ENCODE measurements around the gene PREB.
"Not testable (repeated sequence)": the region's sequence is repeated elsewhere in the genome, so short reads cannot be mapped to it uniquely, and the experiment has no call there.

Gene PREB

DNA sequence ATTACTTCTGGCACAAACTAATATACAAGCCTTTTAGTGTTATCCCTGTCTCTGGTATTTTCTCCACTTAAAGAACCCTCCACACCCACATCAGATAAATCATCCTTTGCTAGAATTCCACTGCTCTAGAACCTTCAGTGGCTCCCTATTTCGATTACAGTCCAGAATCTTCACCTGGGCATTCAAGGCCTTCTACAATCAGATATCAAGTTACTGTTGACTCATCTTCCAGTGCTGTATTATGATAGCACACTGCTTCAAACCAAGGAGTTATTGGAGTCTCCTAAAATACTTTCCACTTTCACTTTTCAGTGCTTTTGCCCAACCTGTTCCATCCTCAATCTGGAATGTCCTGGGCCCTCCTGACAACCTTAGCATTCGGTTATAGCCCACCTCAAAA, 18.9 kb downstream of the PREB start:
- H3K4me3 ChIP-seq = no peak overlapping the region

DNA sequence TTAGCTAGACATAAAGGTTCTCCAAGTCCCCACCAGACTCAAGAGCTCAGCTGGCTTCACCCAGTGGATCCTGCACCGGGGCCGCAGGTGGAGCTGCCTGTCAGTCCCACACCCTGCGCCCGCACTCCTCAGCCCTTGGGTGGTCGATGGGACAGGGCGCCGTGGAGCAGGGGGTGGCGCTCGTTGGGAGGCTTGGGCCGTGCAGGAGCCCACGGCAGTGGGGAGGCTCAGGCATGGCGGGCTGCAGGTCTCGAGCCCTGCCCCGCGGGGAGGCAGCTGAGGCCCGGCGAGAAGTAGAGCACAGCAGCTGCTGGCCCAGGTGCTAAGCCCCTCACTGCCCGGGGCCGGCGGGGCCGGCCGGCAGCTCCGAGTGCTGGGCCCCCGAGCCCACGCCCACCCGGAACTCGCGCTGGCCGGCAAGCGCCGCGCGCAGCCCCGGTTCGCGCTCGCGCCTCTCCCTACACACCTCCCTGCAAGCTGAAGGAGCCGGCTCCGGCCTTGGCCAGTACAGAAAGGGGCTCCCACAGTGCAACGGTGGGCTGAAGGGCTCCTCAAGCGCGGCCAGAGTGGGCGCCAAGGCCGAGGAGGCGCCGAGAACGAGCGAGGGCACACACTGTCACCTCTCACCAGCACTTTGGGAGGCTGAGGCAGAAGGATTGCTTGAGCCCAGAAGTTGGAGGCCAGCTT, 22.9 kb downstream of the PREB start:
- not testable (repeated sequence) for H3K4me3 ChIP-seq, H3K27ac ChIP-seq, H3K4me2 ChIP-seq, H3K9me3 ChIP-seq, H3K4me1 ChIP-seq, H3K36me3 ChIP-seq, H3K9ac ChIP-seq, H3K27me3 ChIP-seq, H4K20me1 ChIP-seq

More for the DNA sequence above, 18.9 kb downstream of the PREB start:
- TF ChIP-seq Cebpa-rat (IDR thresholded peaks at IDR 0.05) = no peak
- H3K27me3 ChIP-seq = peaks cover 37% of the 10 kb centered on the region
- H4K20me1 ChIP-seq = no peaks in the 10 kb centered on the region
- no peaks in the 10 kb centered on the region for H3K36me3 ChIP-seq
- H3K4me2 ChIP-seq = no peak overlapping the region
- no peak overlapping the region for H3K9ac ChIP-seq
- no peaks in the 10 kb centered on the region for H3K9me3 ChIP-seq
- H3K27ac ChIP-seq = no peak overlapping the region
- 0 out of 2 replicates have a peak, but pooled peaks cover 12% of the 10 kb centered on the region for H3K4me1 ChIP-seq

DNA sequence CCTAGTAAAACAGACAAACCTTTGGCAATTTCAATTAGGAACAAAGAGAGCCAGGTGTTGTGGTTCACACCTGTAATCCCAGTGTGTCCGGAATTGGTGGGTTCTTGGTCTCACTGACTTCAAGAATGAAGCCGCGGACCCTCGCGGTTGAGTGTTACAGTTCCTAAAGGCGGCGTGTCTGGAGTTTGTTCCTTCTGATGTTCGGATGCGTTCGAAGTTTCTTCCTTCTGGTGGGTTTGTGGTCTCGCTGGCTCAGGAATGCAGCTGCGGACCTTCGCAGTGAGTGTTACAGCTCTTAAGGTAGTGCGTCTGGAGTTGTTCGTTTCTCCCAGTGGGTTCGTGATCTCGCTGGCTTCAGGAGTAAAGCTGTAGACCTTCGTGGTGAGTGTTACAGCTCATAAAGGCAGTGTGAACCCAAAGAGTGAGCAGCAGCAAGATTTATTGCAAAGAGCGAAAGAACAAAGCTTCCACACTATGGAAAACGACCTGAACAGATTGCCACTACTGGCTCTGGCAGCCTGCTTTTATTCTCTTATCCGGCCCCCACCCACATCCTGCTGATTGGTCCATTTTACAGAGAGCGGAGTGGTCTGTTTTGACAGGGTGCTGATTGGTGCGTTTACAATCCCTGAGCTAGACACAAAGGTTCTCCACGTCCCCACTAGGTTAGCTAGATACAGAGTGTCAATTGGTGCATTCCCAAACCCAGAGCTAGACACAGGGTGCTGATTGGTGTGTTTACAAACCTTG, 23.7 kb downstream of the PREB start:
- not testable (repeated sequence) for H3K9ac ChIP-seq, H3K4me3 ChIP-seq, H4K20me1 ChIP-seq, H3K36me3 ChIP-seq, H3K27me3 ChIP-seq, H3K27ac ChIP-seq, H3K4me1 ChIP-seq, H3K4me2 ChIP-seq, H3K9me3 ChIP-seq

DNA sequence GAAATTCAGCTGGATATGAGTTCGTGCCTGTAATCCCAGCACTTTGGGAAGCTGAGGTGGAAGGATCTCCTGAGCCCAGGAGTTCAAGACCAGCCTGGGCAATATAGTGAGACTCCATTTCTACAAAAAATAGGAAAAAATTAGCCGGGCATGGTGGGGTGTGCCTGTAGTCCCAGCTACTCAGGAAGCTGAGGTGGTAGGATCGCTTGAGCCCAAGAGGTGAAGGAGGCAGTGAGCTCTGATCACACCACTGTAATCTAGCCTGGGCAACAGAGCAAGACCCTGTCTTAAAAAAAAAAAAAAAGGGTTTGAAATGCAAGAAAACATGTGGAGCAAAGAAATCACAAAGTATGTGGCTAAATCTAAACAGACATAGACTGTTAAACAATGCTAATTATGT, 25.4 kb downstream of the PREB start:
- Histone ChIP-seq H3K9ac (no peak overlapping the region), H3K4me2 (no peak overlapping the region), H4K20me1 (no peaks in the 10 kb centered on the region), H3K27ac (no peak overlapping the region), H3K27me3 (no peaks in the 10 kb centered on the region), H3K36me3 (no peaks in the 10 kb centered on the region), H3K4me3 (no peak overlapping the region), H3K9me3 (no peaks in the 10 kb centered on the region), H3K4me1 (peaks cover 14% of the 10 kb centered on the region)
- no peak for TF ChIP-seq Cebpa-rat (IDR thresholded peaks at IDR 0.05)

DNA sequence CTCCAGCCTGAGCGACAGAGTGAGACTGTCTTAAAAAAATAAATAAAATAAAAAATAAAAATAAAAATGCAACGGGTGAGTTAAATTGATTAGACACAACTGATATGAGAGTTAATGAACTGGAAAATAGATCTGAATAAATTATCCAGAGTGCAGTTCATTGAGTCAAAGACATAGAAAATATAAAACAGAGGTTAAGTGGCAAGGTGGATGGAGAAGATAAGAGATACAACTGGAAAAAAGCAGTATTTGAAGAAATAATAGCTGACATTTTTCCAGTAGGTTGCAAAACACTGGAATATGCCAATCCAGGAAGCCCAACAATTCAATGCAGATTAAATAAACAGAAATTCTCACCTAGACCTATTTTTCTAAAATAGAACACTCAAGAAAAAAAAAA, 26.2 kb downstream of the PREB start:
- no peak overlapping the region for H3K27ac ChIP-seq
- no peak overlapping the region for H3K9ac ChIP-seq
- H3K4me1 ChIP-seq = peaks cover 14% of the 10 kb centered on the region
- H3K27me3 ChIP-seq = no peaks in the 10 kb centered on the region
- H3K9me3 ChIP-seq = no peaks in the 10 kb centered on the region
- H3K36me3 ChIP-seq = no peaks in the 10 kb centered on the region
- no peaks in the 10 kb centered on the region for H4K20me1 ChIP-seq
- no peak overlapping the region for H3K4me3 ChIP-seq
- no peak for TF ChIP-seq Cebpa-rat (IDR thresholded peaks at IDR 0.05)
- H3K4me2 ChIP-seq = no peak overlapping the region

DNA sequence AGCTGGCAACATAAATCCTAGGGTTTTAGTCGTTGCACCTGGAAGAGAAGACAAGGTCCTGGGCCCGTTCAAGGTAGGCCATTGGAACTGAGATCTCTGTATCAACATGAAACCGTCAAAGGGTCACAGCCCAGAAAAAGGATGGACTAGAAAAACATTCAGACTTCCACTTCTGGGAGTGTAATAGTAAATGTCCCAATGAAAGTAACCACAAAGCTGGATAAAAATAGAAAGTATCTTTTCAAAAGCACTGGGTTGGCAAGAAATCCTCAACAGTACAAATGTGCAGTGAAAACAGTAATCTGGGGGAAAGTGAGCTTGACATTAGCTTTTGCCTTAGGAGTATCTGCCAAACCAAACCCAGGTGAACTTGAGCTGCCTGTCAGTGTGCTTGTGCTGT, 28.5 kb downstream of the PREB start:
- Histone ChIP-seq H3K9me3 (no peaks in the 10 kb centered on the region), H3K27me3 (no peaks in the 10 kb centered on the region), H4K20me1 (no peaks in the 10 kb centered on the region), H3K4me2 (peak overlapping the region; percentile 57), H3K4me1 (peaks cover 14% of the 10 kb centered on the region), H3K4me3 (no peak overlapping the region), H3K27ac (no peak overlapping the region), H3K9ac (no peak overlapping the region), H3K36me3 (no peaks in the 10 kb centered on the region)
- no peak for TF ChIP-seq Cebpa-rat (IDR thresholded peaks at IDR 0.05)

DNA sequence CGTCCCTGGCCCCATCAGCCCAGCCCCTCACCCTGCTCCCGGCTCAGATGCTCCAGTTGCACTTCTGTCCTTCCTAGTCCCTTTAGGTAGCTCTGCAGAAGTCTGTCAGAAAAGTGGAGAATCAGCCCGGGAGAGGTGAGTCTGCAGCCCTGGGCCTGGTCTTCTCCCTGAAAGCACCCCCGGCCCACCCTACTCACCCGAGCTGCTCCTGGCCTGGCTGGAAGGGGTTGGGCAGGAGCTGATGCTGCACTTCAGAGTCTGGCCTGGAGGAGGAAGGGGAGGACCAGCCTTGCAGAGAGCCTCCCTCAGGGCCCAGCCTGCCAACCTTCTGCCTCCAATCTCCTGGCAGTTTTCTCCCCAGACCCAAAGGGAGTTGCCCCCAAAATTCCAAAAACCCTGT, 32.1 kb downstream of the PREB start:
- no peaks in the 10 kb centered on the region for H3K27me3 ChIP-seq
- no peak for TF ChIP-seq Cebpa-rat (IDR thresholded peaks at IDR 0.05)
- H3K4me1 ChIP-seq = peaks cover 27% of the 10 kb centered on the region
- H3K9ac ChIP-seq = no peak overlapping the region
- no peak overlapping the region for H3K4me2 ChIP-seq
- H3K27ac ChIP-seq = no peak overlapping the region
- H3K9me3 ChIP-seq = no peaks in the 10 kb centered on the region
- H3K4me3 ChIP-seq = no peak overlapping the region
- H4K20me1 ChIP-seq = no peaks in the 10 kb centered on the region
- H3K36me3 ChIP-seq = no peaks in the 10 kb centered on the region

DNA sequence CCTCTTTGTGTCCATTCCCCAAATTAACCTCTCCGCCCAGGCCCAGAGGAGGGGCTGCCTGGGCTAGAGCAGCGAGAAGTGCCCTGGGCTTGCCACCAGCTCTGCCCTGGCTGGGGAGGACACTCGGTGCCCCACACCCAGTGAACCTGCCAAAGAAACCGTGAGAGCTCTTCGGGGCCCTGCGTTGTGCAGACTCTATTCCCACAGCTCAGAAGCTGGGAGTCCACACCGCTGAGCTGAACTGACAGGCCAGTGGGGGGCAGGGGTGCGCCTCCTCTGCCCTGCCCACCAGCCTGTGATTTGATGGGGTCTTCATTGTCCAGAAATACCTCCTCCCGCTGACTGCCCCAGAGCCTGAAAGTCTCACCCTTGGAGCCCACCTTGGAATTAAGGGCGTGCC, 34.4 kb downstream of the PREB start:
- Histone ChIP-seq H3K4me1 (peaks cover 23% of the 10 kb centered on the region), H3K27me3 (no peaks in the 10 kb centered on the region), H4K20me1 (no peaks in the 10 kb centered on the region), H3K9me3 (no peaks in the 10 kb centered on the region), H3K4me2 (no peak overlapping the region), H3K27ac (no peak overlapping the region), H3K4me3 (no peak overlapping the region), H3K36me3 (no peaks in the 10 kb centered on the region), H3K9ac (no peak overlapping the region)
- TF ChIP-seq Cebpa-rat (IDR thresholded peaks at IDR 0.05) = no peak

DNA sequence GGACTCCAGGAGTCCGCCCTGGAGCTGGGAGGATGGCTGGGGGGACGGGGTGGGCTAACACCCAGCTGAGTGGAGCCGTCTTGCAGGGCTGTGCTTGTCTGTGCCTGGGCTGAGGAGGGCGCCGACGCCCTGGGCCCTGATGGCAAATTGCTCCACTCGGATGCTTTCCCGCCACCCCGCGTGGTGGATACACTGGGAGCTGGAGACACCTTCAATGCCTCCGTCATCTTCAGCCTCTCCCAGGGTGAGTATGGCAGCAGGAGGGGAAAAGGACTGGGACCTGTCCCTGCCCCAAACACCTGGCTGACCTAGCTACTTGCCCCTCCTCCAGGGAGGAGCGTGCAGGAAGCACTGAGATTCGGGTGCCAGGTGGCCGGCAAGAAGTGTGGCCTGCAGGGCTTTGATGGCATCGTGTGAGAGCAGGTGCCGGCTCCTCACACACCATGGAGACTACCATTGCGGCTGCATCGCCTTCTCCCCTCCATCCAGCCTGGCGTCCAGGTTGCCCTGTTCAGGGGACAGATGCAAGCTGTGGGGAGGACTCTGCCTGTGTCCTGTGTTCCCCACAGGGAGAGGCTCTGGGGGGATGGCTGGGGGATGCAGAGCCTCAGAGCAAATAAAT, 35.0 kb downstream of the PREB start:
- Histone ChIP-seq H3K27ac (peak overlapping the region; percentile 10; the same call in 1 of the 2 replicates), H3K36me3 (no peaks in the 10 kb centered on the region; the same call in 1 of the 2 replicates), H3K4me2 (peak overlapping the region; percentile 61), H4K20me1 (no peaks in the 10 kb centered on the region), H3K4me3 (no peak overlapping the region), H3K4me1 (peaks cover 23% of the 10 kb centered on the region), H3K9me3 (no peaks in the 10 kb centered on the region), H3K9ac (no peak overlapping the region), H3K27me3 (no peaks in the 10 kb centered on the region)
- no peak for TF ChIP-seq Cebpa-rat (IDR thresholded peaks at IDR 0.05)

DNA sequence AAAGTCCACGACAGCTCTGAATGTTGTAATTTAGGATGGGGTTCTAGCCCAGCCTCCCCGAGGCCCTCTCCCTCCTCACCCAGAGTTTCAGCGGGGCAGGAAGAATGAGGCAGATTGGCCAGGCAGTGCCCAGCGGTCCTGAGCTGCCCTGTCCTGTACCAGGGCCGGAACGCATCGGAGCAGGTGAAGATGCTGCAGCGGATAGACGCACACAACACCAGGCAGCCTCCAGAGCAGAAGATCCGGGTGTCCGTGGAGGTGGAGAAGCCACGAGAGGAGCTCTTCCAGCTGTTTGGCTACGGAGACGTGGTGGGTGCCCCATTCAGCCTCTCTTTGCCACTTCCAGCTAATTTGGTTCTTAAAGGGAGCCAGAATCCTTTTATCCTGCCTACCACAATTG, 37.1 kb downstream of the PREB start:
- no peaks in the 10 kb centered on the region for H3K27me3 ChIP-seq
- no peaks in the 10 kb centered on the region for H3K9me3 ChIP-seq
- no peak overlapping the region for H3K4me3 ChIP-seq
- no peak overlapping the region for H3K27ac ChIP-seq
- TF ChIP-seq Cebpa-rat (IDR thresholded peaks at IDR 0.05) = no peak
- no peak overlapping the region for H3K4me2 ChIP-seq
- no peaks in the 10 kb centered on the region for H4K20me1 ChIP-seq
- no peak overlapping the region for H3K9ac ChIP-seq
- H3K36me3 ChIP-seq = no peaks in the 10 kb centered on the region; the same call in 1 of the 2 replicates
- peaks cover 30% of the 10 kb centered on the region for H3K4me1 ChIP-seq

Data from BLaER1 (cell line).